Hepatocyte (in vitro differentiated cells): ENCODE results near the gene ZHX3. TPM values are rescaled to one million over a fixed set of nuclear protein-coding genes. Genes with fewer than 3 reads are reported as not detected.

Experiments
- DNase-seq: peaks from one replicate; pipeline ENCODE4 v3.0.0-alpha.2; 2016; ENCODE audit warnings: low spot score
- H2AFZ ChIP-seq: fragments of 200-600 bp; sonication (generic); 2 replicates; pipeline ENCODE4 v1.6.0; 2016; ENCODE audit warnings: antibody characterized with exemption, mild to moderate bottlenecking
- H3K27ac ChIP-seq: fragments of 200-600 bp; sonication (generic); 2 replicates; pipeline ENCODE4 v1.5.1; 2016; ENCODE audit warnings: mild to moderate bottlenecking
- H3K27me3 ChIP-seq: fragments of 200-600 bp; sonication (generic); 2 replicates; pipeline ENCODE4 v1.6.1; 2016
- H3K36me3 ChIP-seq: fragments of 200-600 bp; sonication (generic); replicated peaks from 2 replicates; pipeline ENCODE4 v1.5.1; 2016; ENCODE audit warnings: low read depth; ENCODE audit not compliant: insufficient read depth
- H3K4me1 ChIP-seq: fragments of 200-600 bp; sonication (generic); 2 replicates; pipeline ENCODE4 v1.5.1; 2016; ENCODE audit warnings: mild to moderate bottlenecking, moderate library complexity; ENCODE audit not compliant: insufficient read depth
- H3K4me2 ChIP-seq: fragments of 200-600 bp; sonication (generic); 2 replicates; pipeline ENCODE4 v1.6.0; 2016
- H3K4me3 ChIP-seq: fragments of 200-600 bp; sonication (generic); 2 replicates; pipeline ENCODE4 v1.5.1; 2016; ENCODE audit warnings: mild to moderate bottlenecking
- H3K79me2 ChIP-seq: fragments of 200-600 bp; sonication (generic); 2 replicates; pipeline ENCODE4 v1.6.0; 2017; ENCODE audit warnings: mild to moderate bottlenecking
- H3K9me2 ChIP-seq: fragments of 200-600 bp; sonication (generic); replicated peaks from 2 replicates; pipeline ENCODE4 v1.6.0; 2017; ENCODE audit warnings: mild to moderate bottlenecking; ENCODE audit not compliant: insufficient read depth
- H3K9me3 ChIP-seq: fragments of 200-600 bp; sonication (generic); 2 replicates; pipeline ENCODE4 v1.5.1; 2016; ENCODE audit warnings: low read depth, mild to moderate bottlenecking
- H4K20me1 ChIP-seq: fragments of 200-600 bp; sonication (generic); 2 replicates; pipeline ENCODE4 v1.6.0; 2016; ENCODE audit warnings: mild to moderate bottlenecking; ENCODE audit not compliant: insufficient read depth, poor library complexity, severe bottlenecking
- CTCF ChIP-seq: fragments of 200-600 bp; sonication (generic); IDR thresholded peaks from 2 replicates; pipeline ENCODE4 v1.5.1; 2016; ENCODE audit warnings: antibody characterized with exemption, mild to moderate bottlenecking; ENCODE audit not compliant: poor library complexity
- EZH2 ChIP-seq: fragments of 200-600 bp; sonication (generic); IDR thresholded peaks from 2 replicates; pipeline ENCODE4 v1.6.1; 2016; ENCODE audit warnings: antibody characterized with exemption, mild to moderate bottlenecking, borderline replicate concordance
- EZH2phosphoT487 ChIP-seq: fragments of 200-600 bp; sonication (generic); IDR thresholded peaks from one replicate; pipeline ENCODE4 v1.6.1; 2018; ENCODE audit warnings: antibody characterized with exemption, mild to moderate bottlenecking, low read depth, moderate library complexity; ENCODE audit not compliant: unreplicated experiment, severe bottlenecking
- WGBS: methylation state at CpG from one replicate; pipeline ENCODE4 v1.1.6; 2016; ENCODE audit warnings: low lambda C conversion rate; ENCODE audit errors: missing lambda C conversion rate; 5-methylcytosine and 5-hydroxymethylcytosine counted together
- polyA plus RNA-seq: library from polyadenylated mRNA; unstranded; fragments of >200 nt; fragmentation: Nextera tagmentation; extraction: Ambion mirVana; gene quantifications from 2 replicates; pipeline ENCODE4 v1.2.1, GENCODE V29; 2016
- total RNA-seq: library from RNA; depleted of rRNA; stranded (reverse); fragments of >200 nt; gene quantifications from 2 replicates; pipeline ENCODE4 v1.2.3, GENCODE V29; 2014

Gene ZHX3
- total and polyA plus RNA-seq, 2 experiments from 2014 or later = 15.0 to 19.7 TPM

DNA sequence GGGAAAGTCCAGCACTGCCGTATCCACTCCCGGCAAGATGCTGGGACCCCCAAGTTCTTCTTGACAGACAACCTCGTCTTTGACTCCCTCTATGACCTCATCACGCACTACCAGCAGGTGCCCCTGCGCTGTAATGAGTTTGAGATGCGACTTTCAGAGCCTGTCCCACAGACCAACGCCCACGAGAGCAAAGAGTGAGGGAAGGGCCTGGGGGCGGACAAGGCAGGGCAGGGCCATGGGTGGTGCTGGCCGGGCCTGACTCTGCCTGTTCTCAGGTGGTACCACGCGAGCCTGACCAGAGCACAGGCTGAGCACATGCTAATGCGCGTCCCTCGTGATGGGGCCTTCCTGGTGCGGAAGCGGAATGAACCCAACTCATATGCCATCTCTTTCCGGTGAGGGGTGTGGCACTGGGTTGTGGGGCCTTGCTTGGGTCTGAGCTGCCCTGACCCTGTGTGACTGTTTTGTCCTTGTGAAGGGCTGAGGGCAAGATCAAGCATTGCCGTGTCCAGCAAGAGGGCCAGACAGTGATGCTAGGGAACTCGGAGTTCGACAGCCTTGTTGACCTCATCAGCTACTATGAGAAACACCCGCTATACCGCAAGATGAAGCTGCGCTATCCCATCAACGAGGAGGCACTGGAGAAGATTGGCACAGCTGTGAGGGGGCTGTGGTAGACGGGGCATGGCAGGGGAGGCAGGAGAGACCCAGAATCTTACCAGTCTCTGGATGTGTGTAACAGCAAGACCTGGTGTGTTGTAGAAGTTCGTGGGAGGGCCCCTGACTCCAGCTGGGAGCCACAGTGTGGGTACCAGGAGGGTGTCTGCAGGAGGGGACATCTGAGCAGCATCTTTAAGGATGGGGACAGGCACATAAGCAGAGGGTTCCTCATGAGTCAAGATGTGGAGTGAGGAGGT lies 151.1 kb downstream of the ZHX3 start:
- Histone ChIP-seq H3K79me2 (no peaks in the 10 kb centered on the region), H3K4me3 (no peak overlapping the region), H4K20me1 (no peaks in the 10 kb centered on the region), H3K4me1 (no peaks in the 10 kb centered on the region), H3K36me3 (no peaks in the 10 kb centered on the region), H3K27ac (no peak overlapping the region), H3K4me2 (no peak overlapping the region), H3K9me3 (no peaks in the 10 kb centered on the region), H3K9me2 (no peaks in the 10 kb centered on the region), H3K27me3 (no peaks in the 10 kb centered on the region), H2AFZ (no peak overlapping the region)
- DNase-seq = no peak
- 95% methylated on average over 27 of the region's 27 CpGs for WGBS
- TF ChIP-seq EZH2 (no peak), EZH2phosphoT487 (no peak), CTCF (no peak)

- Histone ChIP-seq H3K27me3 (no peaks in the 10 kb centered on the region), H3K79me2 (no peaks in the 10 kb centered on the region), H3K9me2 (no peaks in the 10 kb centered on the region), H3K27ac (no peak overlapping the region), H3K4me1 (no peaks in the 10 kb centered on the region), H3K4me2 (no peak overlapping the region), H3K36me3 (no peaks in the 10 kb centered on the region), H3K9me3 (no peaks in the 10 kb centered on the region), H3K4me3 (no peak overlapping the region), H4K20me1 (peaks cover 2% of the 10 kb centered on the region), H2AFZ (no peak overlapping the region)
- WGBS = 96% methylated on average over 24 of the region's 24 CpGs
- TF ChIP-seq CTCF (no peak), EZH2 (no peak), EZH2phosphoT487 (no peak)
- no peak for DNase-seq
Observed at GRCh38 chr20:41165001-41165882, 152.3 kb downstream of the ZHX3 start.

- no peaks in the 10 kb centered on the region for H3K9me3 ChIP-seq
- DNase-seq = no peak
- H3K9me2 ChIP-seq = no peaks in the 10 kb centered on the region
- TF ChIP-seq EZH2 = no peak
- no peak for TF ChIP-seq CTCF
- no peak for TF ChIP-seq EZH2phosphoT487
- H3K36me3 ChIP-seq = no peaks in the 10 kb centered on the region
- H3K4me3 ChIP-seq = no peak overlapping the region
- peaks cover 16% of the 10 kb centered on the region for H4K20me1 ChIP-seq
- H3K27ac ChIP-seq = no peak overlapping the region
- no peak overlapping the region for H2AFZ ChIP-seq
- H3K4me1 ChIP-seq = no peaks in the 10 kb centered on the region
- H3K79me2 ChIP-seq = peaks cover 9% of the 10 kb centered on the region
- 97% methylated on average over 9 of the region's 11 CpGs for WGBS
- no peak overlapping the region for H3K4me2 ChIP-seq
- H3K27me3 ChIP-seq = no peaks in the 10 kb centered on the region
Observed at GRCh38 chr20:41163821-41164220, 153.7 kb downstream of the ZHX3 start.
